H1 (cell line): ENCODE measurements around the gene POLR2F. TPM values are rescaled to one million over a fixed set of nuclear protein-coding genes. Genes with fewer than 3 reads are reported as not detected.
"Not testable (repeated sequence)": the region's sequence is repeated elsewhere in the genome, so short reads cannot be mapped to it uniquely, and the experiment has no call there.

Experiments used
- CTCF ChIA-PET: fragments of 300-600 bp; sonication (Branson Sonifier 250); formaldehyde crosslinking; loops from one replicate; lab custom pipeline; 2021; ENCODE audit not compliant: partially characterized antibody; lab: Charles Lee
- POLR2A ChIA-PET: fragments of 300-600 bp; sonication (Branson Sonifier 250); formaldehyde crosslinking; loops from one replicate; lab custom pipeline; 2021; ENCODE audit warnings: inconsistent platforms; ENCODE audit not compliant: partially characterized antibody; lab: Charles Lee
- DNase-seq, 2 experiments: peaks; one replicate each; pipeline versions ENCODE4 v3.0.0 to v3.0.0-alpha.2; 2010 to 2022; ENCODE audit warnings: low spot score in 2 of 2, low read depth in 1 of 2, mixed read lengths in 1 of 2
- FAIRE-seq: peaks from 2 replicates; lab custom pipeline; 2011; peaks lifted over from hg19 to GRCh38; lab: Jason Lieb, UNC
- H2AFZ ChIP-seq: 2 replicates; pipeline ENCODE4 v1.8.1; 2012; ENCODE audit warnings: low read length, inconsistent platforms
- H2AK5ac ChIP-seq: 2 replicates; pipeline ENCODE4 v1.6.1; 2013; ENCODE audit warnings: low read depth, low read length
- H2BK120ac ChIP-seq: replicated peaks from 2 replicates; pipeline ENCODE3; 2013; ENCODE audit warnings: low read depth, low read length, inconsistent platforms
- H2BK12ac ChIP-seq: 2 replicates; pipeline ENCODE4 v1.6.1; 2013; ENCODE audit warnings: low read depth, low read length
- H2BK15ac ChIP-seq: 2 replicates; pipeline ENCODE4 v1.6.1; 2013; ENCODE audit warnings: low read length
- H2BK20ac ChIP-seq: 2 replicates; pipeline ENCODE4 v1.6.1; 2013; ENCODE audit warnings: low read length
- H2BK5ac ChIP-seq: 2 replicates; pipeline ENCODE4 v1.6.1; 2013; ENCODE audit warnings: low read depth, low read length
- H3K14ac ChIP-seq: 2 replicates; pipeline ENCODE4 v1.6.1; 2013; ENCODE audit warnings: inconsistent platforms; ENCODE audit not compliant: insufficient read length
- H3K18ac ChIP-seq: 2 replicates; pipeline ENCODE4 v1.6.1; 2013; ENCODE audit warnings: low read length; ENCODE audit errors: extremely low read depth
- H3K23ac ChIP-seq: 2 replicates; pipeline ENCODE4 v1.6.1; 2013; ENCODE audit warnings: inconsistent platforms; ENCODE audit not compliant: insufficient read length
- H3K23me2 ChIP-seq: 2 replicates; pipeline ENCODE4 v1.6.1; 2013; ENCODE audit warnings: low read depth, low read length
- H3K27ac ChIP-seq: 2 replicates; pipeline ENCODE4 v1.6.1; 2011; ENCODE audit warnings: low read depth, low read length, inconsistent platforms
- H3K27me3 ChIP-seq, 4 experiments: replicated peaks in 1 of 4; 1 replicate in 1 of 4; 2 replicates in 3 of 4; pipeline versions ENCODE4 v1.6.1 to v1.8.1; 2011 to 2013; ENCODE audit warnings: low read length in 3 of 4, mild to moderate bottlenecking in 3 of 4, inconsistent platforms in 2 of 4, mixed read lengths in 2 of 4, moderate library complexity in 1 of 4; ENCODE audit not compliant: control insufficient read depth in 3 of 4, insufficient read depth in 3 of 4; ENCODE audit errors: extremely low read depth in 1 of 4
- H3K36me3 ChIP-seq, 4 experiments: 2 replicates each; pipeline versions ENCODE4 v1.6.1 to v1.8.1; 2011 to 2013; ENCODE audit warnings: mild to moderate bottlenecking in 4 of 4, low read length in 3 of 4, moderate library complexity in 2 of 4, control low read depth in 1 of 4, inconsistent platforms in 1 of 4; ENCODE audit not compliant: insufficient read depth in 4 of 4, control insufficient read depth in 2 of 4
- H3K4ac ChIP-seq: replicated peaks from 2 replicates; pipeline ENCODE3; 2013; ENCODE audit warnings: low read length, low read depth, mixed read lengths, inconsistent platforms; ENCODE audit not compliant: insufficient read length
- H3K4me1 ChIP-seq, 4 experiments: replicated peaks in 1 of 4; 1 replicate in 1 of 4; 2 replicates in 3 of 4; pipeline versions ENCODE4 v1.6.1 to v1.8.1; 2011 to 2013; ENCODE audit warnings: low read length in 3 of 4, inconsistent platforms in 2 of 4, mixed read lengths in 1 of 4; ENCODE audit not compliant: insufficient read depth in 4 of 4, control insufficient read depth in 3 of 4
- H3K4me2 ChIP-seq, 2 experiments: 2 replicates each; pipeline versions ENCODE4 v1.6.1 to v1.8.1; 2011 to 2013; ENCODE audit warnings: low read depth in 2 of 2, low read length in 2 of 2, control low read depth in 1 of 2, inconsistent platforms in 1 of 2, mild to moderate bottlenecking in 1 of 2; ENCODE audit not compliant: insufficient read depth in 1 of 2
- H3K4me3 ChIP-seq, 4 experiments: fragments of 200-600, 300-600 bp in 1 of 4; sonication (generic), shearing (Covaris generic), sonication (Bioruptor Twin) in 1 of 4; 2 replicates each; pipeline versions ENCODE4 v1.5.1 to v1.8.1; 2011 to 2016; ENCODE audit warnings: low read length in 4 of 4, low read depth in 3 of 4, control low read depth in 2 of 4, inconsistent platforms in 2 of 4, mild to moderate bottlenecking in 2 of 4, mixed read lengths in 1 of 4, moderate library complexity in 1 of 4; ENCODE audit not compliant: insufficient read depth in 2 of 4; ENCODE audit errors: extremely low read depth in 1 of 4
- H3K56ac ChIP-seq: replicated peaks from 2 replicates; pipeline ENCODE3; 2013; ENCODE audit warnings: low read depth, mild to moderate bottlenecking, mixed read lengths, low read length, inconsistent platforms; ENCODE audit not compliant: insufficient read length
- H3K79me1 ChIP-seq: 2 replicates; pipeline ENCODE4 v1.6.1; 2013; ENCODE audit warnings: low read depth, low read length, control low read depth
- H3K79me2 ChIP-seq, 2 experiments: 2 replicates each; pipeline versions ENCODE4 v1.6.1 to v1.8.1; 2012 to 2013; ENCODE audit warnings: low read length in 2 of 2, mild to moderate bottlenecking in 2 of 2, inconsistent platforms in 1 of 2; ENCODE audit not compliant: insufficient read depth in 2 of 2, control insufficient read depth in 1 of 2
- H3K9ac ChIP-seq, 4 experiments: replicated peaks in 1 of 4; 1 replicate in 1 of 4; 2 replicates in 3 of 4; pipeline versions ENCODE4 v1.6.1 to v1.8.1; 2011 to 2013; ENCODE audit warnings: low read depth in 3 of 4, low read length in 3 of 4, control low read depth in 2 of 4, mild to moderate bottlenecking in 2 of 4, moderate library complexity in 2 of 4, inconsistent platforms in 1 of 4; ENCODE audit errors: extremely low read depth in 1 of 4
- H3K9me3 ChIP-seq, 2 experiments: 2 replicates each; pipeline versions ENCODE4 v1.6.1 to v1.8.1; 2012 to 2013; ENCODE audit warnings: mild to moderate bottlenecking in 2 of 2, moderate library complexity in 2 of 2, control low read depth in 1 of 2, inconsistent platforms in 1 of 2, low read depth in 1 of 2, low read length in 1 of 2, mixed read lengths in 1 of 2; ENCODE audit not compliant: insufficient read depth in 2 of 2
- H4K20me1 ChIP-seq, 2 experiments: replicated peaks in 1 of 2; 2 replicates each; pipeline versions ENCODE3 to v1.8.1; 2011 to 2013; ENCODE audit warnings: inconsistent platforms in 2 of 2, low read length in 2 of 2, mild to moderate bottlenecking in 1 of 2; ENCODE audit not compliant: insufficient read depth in 2 of 2, control insufficient read depth in 1 of 2
- H4K5ac ChIP-seq: 2 replicates; pipeline ENCODE4 v1.6.1; 2013; ENCODE audit warnings: low read length, low read depth, mixed read lengths, inconsistent platforms; ENCODE audit not compliant: insufficient read length
- H4K8ac ChIP-seq: 2 replicates; pipeline ENCODE4 v1.8.0; 2013; ENCODE audit warnings: mild to moderate bottlenecking, moderate library complexity, low read length, inconsistent platforms; ENCODE audit not compliant: insufficient read depth; ENCODE audit errors: extremely low read depth
- H4K91ac ChIP-seq: replicated peaks from 2 replicates; pipeline ENCODE3; 2013; ENCODE audit warnings: low read length, mixed read lengths, inconsistent platforms; ENCODE audit not compliant: insufficient read length
- WGBS, 2 experiments: shearing (Covaris generic) in 1 of 2; methylation state at CpG; one replicate each; pipeline versions ENCODE4 v1.1.6 to v1.1.7; 2013 to 2015; ENCODE audit warnings: low lambda C conversion rate in 2 of 2, mixed read lengths in 2 of 2, inconsistent platforms in 1 of 2, low coverage in 1 of 2, missing lambda C conversion rate in 1 of 2; ENCODE audit not compliant: insufficient replicate concordance in 2 of 2, insufficient coverage in 1 of 2, insufficient read length in 1 of 2; ENCODE audit errors: extremely low coverage in 1 of 2, missing lambda C conversion rate in 1 of 2; 5-methylcytosine and 5-hydroxymethylcytosine counted together
- polyA plus RNA-seq, 7 experiments: library from polyadenylated mRNA; depleted of rRNA in 3 of 7; stranded (reverse) in 5 of 7; unstranded in 2 of 7; fragments of >200 nt in 5 of 7; fragments of 200-250 nt in 2 of 7; gene quantifications; 1 replicate in 5 of 7; 2 replicates in 1 of 7; 4 replicates in 1 of 7; pipeline versions ENCODE4 v1.2.1 to v1.2.3, GENCODE V29; 2011 to 2013; ENCODE audit warnings: missing spikeins in 2 of 7, mixed read lengths in 2 of 7
- total RNA-seq: library from RNA; stranded (reverse); fragmentation: NEBNext Ultra II Directional; extraction: Animal tissue kit (Norgen Biotek cat#: 25700); gene quantifications from 2 replicates; pipeline ENCODE4 v1.2.1, GENCODE V29; 2021

The POLR2F gene
- total and polyA plus RNA-seq, 2 of the 8 experiments (the other 6 are each of a cell fraction or from before 2014, with no cell fraction given), result 150 to 176 TPM

DNA sequence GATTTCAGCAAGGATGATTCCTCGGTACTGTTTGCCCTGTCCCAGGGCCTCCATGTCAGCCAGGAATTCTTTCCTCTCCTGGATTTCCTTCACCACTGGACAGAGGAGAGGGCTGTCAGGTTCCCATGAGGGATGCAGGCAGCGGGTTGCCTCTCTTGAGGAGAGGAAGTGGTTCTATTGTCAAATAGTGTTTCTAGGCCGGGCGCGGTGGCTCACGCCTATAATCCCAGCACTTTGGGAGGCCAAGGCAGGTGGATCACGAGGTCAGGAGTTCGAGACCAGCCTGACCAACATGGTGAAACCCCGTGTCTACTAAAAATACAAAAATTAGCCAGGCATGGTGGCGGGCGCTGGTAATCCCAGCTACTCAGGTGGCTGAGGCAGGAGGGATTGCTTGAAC, 9.1 kb upstream of the POLR2F start:
- WGBS, 2 experiments, result 82% methylated on average over 10 of the region's 11 CpGs; no CpG with 5 or more reads in 1 of the 2 experiments
- ChIA-PET POLR2A (interaction anchor here (1.0 kb wide), 1 partner anchor 10 kb away, joined by 5 read pairs; no protein-coding TSS in a partner anchor), CTCF (interaction anchor here (1.2 to 2.7 kb wide), 2 partner anchors 10 to 11 kb away, joined by 3 to 9 read pairs; no protein-coding TSS in a partner anchor)

More for the DNA sequence above, 9.1 kb upstream of the POLR2F start:
- H3K4me2 ChIP-seq, H3K79me2 ChIP-seq, H4K5ac ChIP-seq, H3K14ac ChIP-seq, H3K9me3 ChIP-seq, H3K23me2 ChIP-seq, H2BK20ac ChIP-seq, H3K9ac ChIP-seq, FAIRE-seq, H2BK120ac ChIP-seq, H2AFZ ChIP-seq, H3K4me1 ChIP-seq, H3K23ac ChIP-seq, H3K36me3 ChIP-seq, H2AK5ac ChIP-seq, H2BK5ac ChIP-seq, DNase-seq, H4K91ac ChIP-seq, H3K18ac ChIP-seq, H3K4ac ChIP-seq, H3K27ac ChIP-seq, H2BK15ac ChIP-seq, H4K8ac ChIP-seq, H3K27me3 ChIP-seq, H2BK12ac ChIP-seq, H3K4me3 ChIP-seq, H3K56ac ChIP-seq, H3K79me1 ChIP-seq, H4K20me1 ChIP-seq: not testable (repeated sequence)
